NCI-H526 treated with DMSO at 0.1 percent for 48 hours (cell line): ENCODE measurements around the gene POFUT2.
"Not testable (repeated sequence)": the region's sequence is repeated elsewhere in the genome, so short reads cannot be mapped to it uniquely, and the experiment has no call there.

Source experiments
- DNase-seq: peaks from one replicate; lab custom pipeline; 2025; lab: John Stamatoyannopoulos, UW

Gene POFUT2

GRCh38 chr21:45310459-45310858 is 22.8 kb upstream of the POFUT2 start:
- DNase-seq = no peak

GRCh38 chr21:45309987-45310381 is 22.3 kb upstream of the POFUT2 start:
- no peak for DNase-seq

GRCh38 chr21:45309069-45309986 is 21.6 kb upstream of the POFUT2 start:
- no peak for DNase-seq

- DNase-seq = no peak
Observed at GRCh38 chr21:45308194-45309068, 20.7 kb upstream of the POFUT2 start.

GRCh38 chr21:45307597-45308158 is 20.0 kb upstream of the POFUT2 start:
- not testable (repeated sequence) for DNase-seq

- DNase-seq = no peak
Observed at GRCh38 chr21:45306832-45307571, 19.3 kb upstream of the POFUT2 start.

- no peak for DNase-seq
Observed at GRCh38 chr21:45306453-45306831, 18.7 kb upstream of the POFUT2 start.

GRCh38 chr21:45305836-45306235 is 18.1 kb upstream of the POFUT2 start:
- DNase-seq = no peak

GRCh38 chr21:45304945-45305344 is 17.2 kb upstream of the POFUT2 start:
- no peak for DNase-seq

- no peak for DNase-seq
Observed at GRCh38 chr21:45304476-45304830, 16.8 kb upstream of the POFUT2 start.

- DNase-seq = no peak
Observed at GRCh38 chr21:45303751-45304475, 16.2 kb upstream of the POFUT2 start.

- DNase-seq = no peak
Observed at GRCh38 chr21:45303091-45303615, 15.5 kb upstream of the POFUT2 start.

GRCh38 chr21:45302082-45303061 is 14.7 kb upstream of the POFUT2 start:
- no peak for DNase-seq

- DNase-seq = no peak
Observed at GRCh38 chr21:45301521-45302081, 13.9 kb upstream of the POFUT2 start.

- DNase-seq = no peak
Observed at GRCh38 chr21:45300786-45301520, 13.3 kb upstream of the POFUT2 start.

GRCh38 chr21:45299864-45300785 is 12.4 kb upstream of the POFUT2 start:
- no peak for DNase-seq

GRCh38 chr21:45299026-45299863 is 11.6 kb upstream of the POFUT2 start:
- DNase-seq = no peak
